Stimulated activated CD4-positive, alpha-beta T cell treated with anti-CD3 and anti-CD28 coated beads, Interleukin-4, amount 100 ng/mL, for 1 hour (primary cell): Measurements from ENCODE around the gene SPRR2D.

Source experiments
- DNase-seq: peaks from one replicate; pipeline ENCODE4 v3.0.0-alpha.2; 2020

The SPRR2D gene

DNA sequence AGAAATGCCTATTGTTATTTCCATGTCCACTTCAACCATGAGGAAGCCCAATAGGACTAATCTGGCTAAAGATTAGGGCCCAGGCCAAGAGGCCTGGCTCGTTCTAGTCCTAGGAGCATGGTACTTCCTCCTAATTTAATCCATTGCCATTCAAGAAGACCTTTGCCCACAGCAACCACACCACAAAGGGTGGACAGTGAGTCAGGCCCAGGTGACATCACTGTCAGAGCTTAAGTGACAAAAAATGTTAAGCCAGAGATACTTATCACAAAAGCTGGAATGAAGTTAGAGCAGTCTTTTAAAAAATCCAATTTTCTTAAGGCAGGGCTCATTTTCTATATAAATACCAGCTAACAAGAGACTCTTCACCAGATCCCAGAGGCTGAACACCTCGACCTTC lies 39.5 kb downstream of the SPRR2D start, which contains the start of gene SPRR3:
Gene SPRR3 (plus strand): TSS at position 368 of the 400 bp plus-strand sequence. CDS start 1,272 bp downstream, outside the sequence.
- DNase-seq: no peak

DNA sequence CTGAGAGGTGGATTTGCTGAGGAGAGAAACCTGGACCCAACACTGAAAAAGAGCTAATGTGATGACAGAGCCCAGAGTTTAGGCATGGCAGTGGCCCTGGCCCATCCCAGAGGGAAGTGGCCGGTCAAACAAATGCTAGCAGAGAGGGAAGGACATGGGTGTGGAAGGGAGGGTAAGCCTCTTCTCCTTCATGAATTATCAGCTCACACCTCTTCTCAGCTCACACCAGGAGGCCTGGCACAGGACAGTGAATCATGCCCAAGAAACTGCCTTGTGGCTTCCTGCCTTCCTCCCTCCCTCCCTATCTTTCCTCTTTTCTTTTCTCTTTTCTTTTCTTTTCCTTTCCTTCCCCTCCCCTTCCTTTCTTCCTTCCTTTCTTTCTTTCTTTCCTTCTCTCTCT lies 40.6 kb downstream of the SPRR2D start:
- DNase-seq: no peak

DNA sequence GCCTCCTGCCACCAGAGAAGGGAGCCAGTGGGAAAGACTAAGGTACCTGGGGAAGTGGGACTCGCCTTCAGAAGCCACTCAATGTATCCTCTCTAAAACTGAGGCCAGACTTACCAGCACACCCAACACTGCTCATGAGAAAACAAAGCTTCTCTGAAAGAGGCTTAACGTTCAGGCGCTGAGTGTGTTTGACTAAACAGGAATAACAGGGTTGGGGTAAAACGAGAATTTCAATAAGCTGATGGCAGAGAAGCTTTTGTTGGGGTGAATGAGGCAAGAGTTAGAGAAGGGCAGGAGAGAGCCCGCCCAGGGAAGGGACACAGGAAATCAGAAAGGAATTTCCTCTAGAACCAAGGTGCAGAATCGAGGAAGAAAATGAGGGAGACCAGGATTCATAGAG lies 41.1 kb downstream of the SPRR2D start:
- DNase-seq: no peak

DNA sequence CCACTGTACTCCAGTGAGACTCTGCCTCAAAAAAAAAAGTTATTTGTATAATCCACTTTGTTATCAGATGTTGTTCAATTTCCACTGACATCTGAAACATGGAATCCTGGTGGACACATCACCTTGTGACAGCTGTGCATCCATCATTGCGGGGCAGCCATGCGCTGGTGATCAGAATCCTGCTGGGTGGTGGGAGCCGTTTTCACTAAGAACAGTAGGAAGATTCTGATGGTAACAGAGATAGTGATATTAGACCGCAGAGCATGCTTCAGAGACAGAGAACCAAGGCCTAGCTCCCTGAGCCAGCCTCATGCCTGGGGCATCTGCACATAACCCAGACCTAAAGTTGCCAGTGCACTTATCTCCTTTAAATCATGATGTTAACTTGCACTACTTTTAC lies 42.4 kb downstream of the SPRR2D start:
- DNase-seq: no peak

DNA sequence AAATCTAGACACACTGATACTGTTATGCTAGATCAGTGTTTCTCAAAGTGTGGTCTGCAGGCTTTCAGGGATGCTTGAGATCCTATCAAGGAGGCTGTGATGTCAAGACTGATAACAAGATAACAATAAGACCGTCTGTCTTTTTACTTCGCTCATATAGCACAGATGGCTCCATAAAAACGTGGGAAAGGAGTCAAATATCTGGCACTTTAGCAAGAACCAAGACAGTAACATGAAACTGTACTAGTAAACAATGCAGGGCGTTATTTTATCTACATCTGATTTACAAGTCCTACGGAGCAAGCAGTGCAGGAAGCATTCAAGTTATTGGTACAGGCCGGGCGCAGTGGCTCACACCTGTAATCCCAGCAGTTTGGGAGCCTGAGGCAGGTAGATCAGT lies 43.0 kb downstream of the SPRR2D start:
- DNase-seq: no peak

DNA sequence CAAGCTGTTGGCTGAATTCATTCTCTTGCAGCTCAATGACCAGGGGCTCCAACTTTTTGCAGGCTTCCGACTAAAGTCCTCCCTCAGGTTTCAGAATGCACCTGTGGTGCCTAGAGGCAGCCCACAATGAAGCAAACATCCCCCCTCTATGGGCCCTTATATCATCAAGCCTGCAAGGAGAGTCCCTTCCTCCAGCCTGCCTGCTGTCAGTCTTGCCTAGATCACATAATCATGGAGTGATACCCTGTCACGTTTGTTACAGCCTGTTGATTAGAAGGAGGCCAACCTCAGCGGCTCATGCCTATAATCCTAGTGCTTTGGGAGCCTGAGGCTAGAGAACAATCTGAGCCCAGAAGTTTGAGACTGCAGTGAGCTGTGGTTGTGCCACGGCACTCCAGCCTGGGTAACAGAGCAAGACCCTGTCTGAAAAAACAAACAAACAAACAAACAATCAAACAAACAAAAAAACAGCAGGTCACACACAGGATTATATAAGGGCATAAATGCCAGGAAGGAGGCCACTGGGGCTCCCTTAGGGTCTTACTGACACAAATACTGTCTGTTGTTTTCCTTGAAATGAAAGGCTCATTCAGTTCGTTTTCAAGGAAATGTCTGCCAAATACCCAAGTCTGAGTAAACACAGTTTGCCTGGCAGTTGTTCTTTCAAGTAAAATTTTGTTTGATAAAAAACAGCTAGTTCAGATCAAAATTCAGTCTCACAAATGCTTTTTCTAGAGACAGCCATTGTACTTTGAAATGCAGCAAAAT lies 44.1 kb downstream of the SPRR2D start:
- DNase-seq: no peak

DNA sequence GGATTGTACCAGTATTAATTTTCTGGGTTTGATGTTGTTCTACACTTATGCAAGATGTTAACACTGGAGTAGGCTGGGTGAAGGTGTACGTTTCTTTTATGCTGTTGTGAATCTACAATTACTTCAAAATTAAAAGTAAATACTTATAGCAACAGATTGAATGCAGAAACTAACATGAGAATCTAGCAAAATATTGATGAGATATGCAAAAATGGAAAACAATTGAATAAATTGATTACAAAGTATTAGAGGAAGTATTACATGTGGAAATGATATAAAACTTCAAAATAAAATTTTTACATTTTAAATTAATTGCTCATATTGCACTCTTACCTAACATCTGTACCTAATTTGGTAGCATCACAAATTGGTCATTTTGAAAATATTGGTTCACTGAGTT lies 45.1 kb downstream of the SPRR2D start:
- no peak for DNase-seq

DNA sequence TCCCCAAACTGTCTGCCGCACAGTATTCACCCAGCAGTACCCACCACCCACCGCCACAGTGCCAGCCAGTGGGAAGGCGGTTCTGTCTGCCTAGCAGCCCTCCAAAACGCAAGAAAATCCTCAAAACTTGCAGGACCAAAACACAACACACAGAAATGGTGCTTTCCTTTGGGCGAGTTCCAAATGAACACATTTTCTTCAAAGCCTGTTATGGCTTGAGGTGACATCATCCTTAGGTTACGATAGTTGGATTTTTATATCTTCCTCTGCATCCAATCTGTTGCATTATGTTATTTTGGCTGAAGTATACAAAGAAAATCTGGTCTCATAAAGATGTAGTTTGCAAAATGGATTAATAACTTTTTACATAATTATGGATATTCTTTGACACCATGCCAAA lies 47.7 kb downstream of the SPRR2D start:
- no peak for DNase-seq
